Endothelial cell of umbilical vein (primary cell): ENCODE measurements around the gene CSNK1E. TPM values are rescaled to one million over a fixed set of nuclear protein-coding genes. Genes with fewer than 3 reads are reported as not detected.

ENCODE experiments used
- BruUV-seq: library from RNA; stranded (reverse); fragments of 400-500 nt; replicated peaks from 2 replicates; lab custom pipeline; 2021; lab: Mats Ljungman, UMichigan
- CTCF ChIA-PET: fragments of 300-600, 350-600 bp; sonication (Branson Sonifier 250); formaldehyde crosslinking; loops from one replicate; lab custom pipeline; 2021; ENCODE audit warnings: antibody characterized with exemption, inconsistent platforms; lab: Charles Lee
- POLR2A ChIA-PET: fragments of 300-600, 350-600 bp; sonication (Branson Sonifier 250); formaldehyde crosslinking; loops from one replicate; lab custom pipeline; 2021; ENCODE audit warnings: antibody characterized with exemption, inconsistent platforms; lab: Charles Lee
- DNase-seq: peaks from one replicate; pipeline ENCODE4 v3.0.0-alpha.2; 2011; ENCODE audit warnings: low read depth, low spot score
- FAIRE-seq: peaks from 2 replicates; lab custom pipeline; 2011; peaks lifted over from hg19 to GRCh38; lab: Jason Lieb, UNC
- H2AFZ ChIP-seq: 2 replicates; pipeline ENCODE4 v1.6.0; 2012; ENCODE audit warnings: low read depth, low read length, control low read depth, inconsistent platforms
- H3K27ac ChIP-seq: 2 replicates; pipeline ENCODE4 v1.5.1; 2011; ENCODE audit warnings: low read depth, mild to moderate bottlenecking, control low read depth, low read length, moderate library complexity; ENCODE audit not compliant: insufficient read depth
- H3K27me3 ChIP-seq, 2 experiments: 2 replicates each; pipeline versions ENCODE4 v1.6.0 to v1.6.1; 2011; ENCODE audit warnings: low read length in 2 of 2, mixed read lengths in 1 of 2; ENCODE audit not compliant: control insufficient read depth in 2 of 2, insufficient read depth in 2 of 2
- H3K36me3 ChIP-seq, 2 experiments: 2 replicates in 1 of 2; 3 replicates in 1 of 2; pipeline ENCODE4 v1.5.1; 2011; ENCODE audit warnings: low read length in 2 of 2, mild to moderate bottlenecking in 1 of 2, moderate library complexity in 1 of 2; ENCODE audit not compliant: control insufficient read depth in 2 of 2, insufficient read depth in 2 of 2; ENCODE audit errors: extremely low read depth in 1 of 2
- H3K4me1 ChIP-seq: 3 replicates; pipeline ENCODE4 v1.5.1; 2011; ENCODE audit warnings: mild to moderate bottlenecking, low read length; ENCODE audit not compliant: control insufficient read depth, insufficient read depth; ENCODE audit errors: extremely low read depth
- H3K4me2 ChIP-seq: 2 replicates; pipeline ENCODE4 v1.6.1; 2011; ENCODE audit warnings: low read length, control low read depth, mixed read lengths; ENCODE audit not compliant: insufficient read depth
- H3K4me3 ChIP-seq, 3 experiments: fragments of 200-600 bp in 1 of 3; sonication (generic), shearing (Covaris generic) in 1 of 3; replicated peaks in 1 of 3; 2 replicates each; pipeline ENCODE4 v1.5.1; 2011 to 2016; ENCODE audit warnings: control low read depth in 3 of 3, low read length in 3 of 3, mild to moderate bottlenecking in 2 of 3, inconsistent platforms in 1 of 3, low read depth in 1 of 3, moderate library complexity in 1 of 3; ENCODE audit not compliant: insufficient read depth in 1 of 3
- H3K79me2 ChIP-seq: 2 replicates; pipeline ENCODE4 v1.6.0; 2012; ENCODE audit warnings: low read length, inconsistent platforms; ENCODE audit not compliant: control insufficient read depth, insufficient read depth
- H3K9ac ChIP-seq: replicated peaks from 2 replicates; pipeline ENCODE3; 2011; ENCODE audit warnings: low read length, control low read depth; ENCODE audit not compliant: insufficient read depth; ENCODE audit errors: extremely low read depth
- H3K9me1 ChIP-seq: replicated peaks from 3 replicates; pipeline ENCODE4 v1.6.0; 2011; ENCODE audit warnings: mild to moderate bottlenecking, low read length; ENCODE audit not compliant: control insufficient read depth, insufficient read depth; ENCODE audit errors: extremely low read depth
- H3K9me3 ChIP-seq: replicated peaks from 2 replicates; pipeline ENCODE4 v1.5.1; 2012; ENCODE audit warnings: low read length, inconsistent platforms; ENCODE audit not compliant: control insufficient read depth, insufficient read depth
- H4K20me1 ChIP-seq: replicated peaks from 2 replicates; pipeline ENCODE3; 2011; ENCODE audit warnings: mild to moderate bottlenecking, low read length; ENCODE audit not compliant: control insufficient read depth, insufficient read depth; ENCODE audit errors: extremely low read depth
- EZH2 ChIP-seq: IDR thresholded peaks from 2 replicates; pipeline ENCODE4 v1.6.1; 2012; ENCODE audit warnings: borderline replicate concordance, low read depth, mild to moderate bottlenecking, moderate library complexity, low read length, inconsistent platforms; ENCODE audit not compliant: severe bottlenecking
- FOS ChIP-seq: IDR thresholded peaks from 2 replicates; pipeline ENCODE4 v1.6.1; 2011; ENCODE audit warnings: mild to moderate bottlenecking, low read length, moderate library complexity, borderline replicate concordance; ENCODE audit not compliant: insufficient read depth
- GATA2 ChIP-seq: IDR thresholded peaks from 2 replicates; pipeline ENCODE4 v1.7.0; 2011; ENCODE audit warnings: low read depth, mild to moderate bottlenecking, moderate library complexity, mixed read lengths, low read length; ENCODE audit not compliant: insufficient read length, insufficient read depth
- JUN ChIP-seq: IDR thresholded peaks from 2 replicates; pipeline ENCODE4 v1.6.1; 2011; ENCODE audit warnings: borderline replicate concordance, low read depth; ENCODE audit not compliant: insufficient read length, insufficient read depth
- MYC ChIP-seq: IDR thresholded peaks from one replicate; pipeline ENCODE4 v1.6.1; 2011; ENCODE audit warnings: mild to moderate bottlenecking, low read depth, low read length
- dilution Hi-C: fragments of 300-500 bp; cut with MboI; formaldehyde crosslinking; loops from one replicate; pipeline ENCODE4 v1.15.0; 2019; ENCODE audit warnings: low sequenced_read_pairs; ENCODE audit not compliant: extremely low pct_ligation_motif_present
- intact Hi-C: fragments of 100-400 bp; cut with micrococcal nuclease; formaldehyde crosslinking; loops from one replicate; pipeline ENCODE4 v1.10.0; 2022
- polyA plus RNA-seq, 4 experiments: library from polyadenylated mRNA; depleted of rRNA in 3 of 4; stranded (reverse) in 3 of 4; unstranded in 1 of 4; fragments of >200 nt; gene quantifications; 2 replicates each; pipeline versions ENCODE4 v1.2.1 to v1.2.3, GENCODE V29; 2011 to 2012; ENCODE audit warnings: missing spikeins in 1 of 4
- total RNA-seq: library from RNA; stranded (reverse); gene quantifications from 2 replicates; pipeline ENCODE4 v1.2.3, GENCODE V29; 2021
- TF ChIP-seq, protein P1 (sequence below), 2 donors: IDR thresholded peaks; 1 replicate in 1 of 2; 2 replicates in 1 of 2; pipeline ENCODE4 v1.5.1; 2011; ENCODE audit warnings: low read length in 2 of 2, mild to moderate bottlenecking in 2 of 2, moderate library complexity in 2 of 2, control low read depth in 1 of 2, inconsistent platforms in 1 of 2, low read depth in 1 of 2; ENCODE audit not compliant: insufficient read depth in 1 of 2; ENCODE audit errors: extremely low read depth in 1 of 2

Gene CSNK1E
- total and polyA plus RNA-seq, 2 donors (not counting 3 experiments of a cell fraction or from before 2014, with no cell fraction given) = 259 to 262 TPM

GRCh38 chr22:38276166-38276565 is 41.1 kb downstream of the CSNK1E start:
- Histone ChIP-seq H3K27me3 (peaks cover 0 to 3% of the 10 kb centered on the region in 2 experiments), H3K4me3 (no peak overlapping the region), H2AFZ (no peak overlapping the region), H4K20me1 (no peaks in the 10 kb centered on the region), H3K9ac (no peak overlapping the region), H3K4me1 (peaks cover 14% of the 10 kb centered on the region), H3K27ac (no peak overlapping the region), H3K9me3 (no peaks in the 10 kb centered on the region), H3K9me1 (no peaks in the 10 kb centered on the region), H3K4me2 (no peak overlapping the region), H3K36me3 (no peaks in the 10 kb centered on the region), H3K79me2 (peaks cover 15% of the 10 kb centered on the region)
- FAIRE-seq (no peak), DNase-seq (no peak)
- intact Hi-C loops = no loop called here
- dilution Hi-C loops = no loop called here
- POLR2A ChIA-PET = no interaction called here
- CTCF ChIA-PET = no interaction called here
- no TSS peak for BruUV-seq
- TF ChIP-seq, protein P1, sequence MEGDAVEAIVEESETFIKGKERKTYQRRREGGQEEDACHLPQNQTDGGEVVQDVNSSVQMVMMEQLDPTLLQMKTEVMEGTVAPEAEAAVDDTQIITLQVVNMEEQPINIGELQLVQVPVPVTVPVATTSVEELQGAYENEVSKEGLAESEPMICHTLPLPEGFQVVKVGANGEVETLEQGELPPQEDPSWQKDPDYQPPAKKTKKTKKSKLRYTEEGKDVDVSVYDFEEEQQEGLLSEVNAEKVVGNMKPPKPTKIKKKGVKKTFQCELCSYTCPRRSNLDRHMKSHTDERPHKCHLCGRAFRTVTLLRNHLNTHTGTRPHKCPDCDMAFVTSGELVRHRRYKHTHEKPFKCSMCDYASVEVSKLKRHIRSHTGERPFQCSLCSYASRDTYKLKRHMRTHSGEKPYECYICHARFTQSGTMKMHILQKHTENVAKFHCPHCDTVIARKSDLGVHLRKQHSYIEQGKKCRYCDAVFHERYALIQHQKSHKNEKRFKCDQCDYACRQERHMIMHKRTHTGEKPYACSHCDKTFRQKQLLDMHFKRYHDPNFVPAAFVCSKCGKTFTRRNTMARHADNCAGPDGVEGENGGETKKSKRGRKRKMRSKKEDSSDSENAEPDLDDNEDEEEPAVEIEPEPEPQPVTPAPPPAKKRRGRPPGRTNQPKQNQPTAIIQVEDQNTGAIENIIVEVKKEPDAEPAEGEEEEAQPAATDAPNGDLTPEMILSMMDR (IDR thresholded peaks at IDR 0.05; ENCODE audit: extremely low read depth in 1 of 2, insufficient read depth in 1 of 2, low read depth in 1 of 2, low read length in 2 of 2) = no peak
- TF ChIP-seq GATA2 (no peak), MYC (no peak), JUN (no peak), FOS (no peak), EZH2 (no peak)
